D721Med (cell line): Measurements from ENCODE around the gene LDLRAD4.
"Not testable (repeated sequence)": the region's sequence is repeated elsewhere in the genome, so short reads cannot be mapped to it uniquely, and the experiment has no call there.

Experiments used
- DNase-seq: peaks from one replicate; pipeline ENCODE4 v3.0.0; 2011; ENCODE audit warnings: low spot score; ENCODE audit not compliant: insufficient read length
- FAIRE-seq: peaks from 2 replicates; lab custom pipeline; 2011; peaks lifted over from hg19 to GRCh38; lab: Jason Lieb, UNC
- CTCF ChIP-seq: IDR thresholded peaks from 2 replicates; pipeline ENCODE4 v1.5.1; 2012; ENCODE audit warnings: mild to moderate bottlenecking, control low read depth; ENCODE audit not compliant: insufficient read depth; ENCODE audit errors: missing control alignments

The LDLRAD4 gene

GRCh38 chr18:13257361-13257980 lies 38.9 kb downstream of the LDLRAD4 start:
- FAIRE-seq (no peak), DNase-seq (no peak)
- no peak for TF ChIP-seq CTCF

DNA sequence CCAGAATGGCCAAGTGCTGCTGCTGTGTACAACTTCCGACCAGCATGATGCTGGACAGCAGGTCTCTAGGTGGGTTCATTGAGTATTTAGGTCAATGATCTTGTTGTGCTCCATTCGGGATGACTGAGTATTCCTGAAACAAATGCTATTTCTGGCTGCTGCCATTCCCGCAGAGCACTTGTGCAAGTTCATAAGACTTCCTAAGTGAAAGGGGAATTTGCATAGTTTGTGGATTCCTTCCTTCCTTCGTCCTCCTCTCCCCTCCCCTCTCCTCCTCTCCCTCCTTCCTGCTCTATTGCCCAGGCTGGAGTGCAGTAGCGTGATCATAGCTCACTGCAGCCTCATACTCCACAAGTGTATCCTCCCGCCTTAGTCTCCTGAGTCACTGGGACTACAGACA lies 40.4 kb downstream of the LDLRAD4 start:
- no peak for TF ChIP-seq CTCF
- DNase-seq (no peak), FAIRE-seq (no peak)

- FAIRE-seq = no peak
- TF ChIP-seq CTCF = no peak
Measured at GRCh38 chr18:13259701-13260100, 41.1 kb downstream of the LDLRAD4 start.

GRCh38 chr18:13260197-13260934 lies 41.8 kb downstream of the LDLRAD4 start:
- no peak for TF ChIP-seq CTCF
- FAIRE-seq (no peak), DNase-seq (no peak)

More at GRCh38 chr18:13259701-13260100, 41.1 kb downstream of the LDLRAD4 start:
- no peak for DNase-seq

DNA sequence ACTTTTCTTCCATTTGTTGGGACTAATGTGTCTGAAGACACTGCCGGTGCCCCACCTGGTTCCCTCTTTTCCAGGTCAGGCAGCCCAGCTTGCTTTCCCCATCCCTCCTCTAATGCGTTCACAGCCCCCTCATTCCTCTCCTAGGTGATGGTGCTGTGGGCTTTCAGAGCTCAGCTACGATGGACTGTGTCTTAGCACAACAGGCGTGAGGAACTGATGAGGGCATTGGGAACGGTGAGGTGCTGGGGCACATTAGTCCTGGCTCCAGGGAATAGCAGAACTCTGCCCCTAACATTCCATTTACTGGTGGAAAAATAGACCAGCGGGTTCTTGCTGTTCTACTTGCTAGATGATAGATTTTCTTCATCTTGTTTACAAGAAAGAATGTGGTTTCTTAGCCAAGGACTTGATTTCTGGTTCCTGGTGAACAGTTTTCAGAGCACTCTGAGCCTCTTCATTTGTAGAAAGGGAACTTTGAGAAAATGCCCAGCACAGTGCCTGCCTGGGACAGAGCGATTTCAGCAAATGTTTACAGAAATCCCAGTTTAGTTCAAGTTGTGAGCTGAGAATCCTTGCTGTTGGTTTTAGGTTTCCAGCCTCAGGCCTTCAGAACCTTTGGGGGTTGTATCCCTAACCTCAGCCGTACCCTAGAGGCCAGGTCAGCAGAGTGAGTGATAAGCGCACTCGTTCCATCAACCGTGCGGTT lies 42.5 kb downstream of the LDLRAD4 start:
- TF ChIP-seq CTCF = no peak
- no peak for FAIRE-seq
- no peak for DNase-seq

DNA sequence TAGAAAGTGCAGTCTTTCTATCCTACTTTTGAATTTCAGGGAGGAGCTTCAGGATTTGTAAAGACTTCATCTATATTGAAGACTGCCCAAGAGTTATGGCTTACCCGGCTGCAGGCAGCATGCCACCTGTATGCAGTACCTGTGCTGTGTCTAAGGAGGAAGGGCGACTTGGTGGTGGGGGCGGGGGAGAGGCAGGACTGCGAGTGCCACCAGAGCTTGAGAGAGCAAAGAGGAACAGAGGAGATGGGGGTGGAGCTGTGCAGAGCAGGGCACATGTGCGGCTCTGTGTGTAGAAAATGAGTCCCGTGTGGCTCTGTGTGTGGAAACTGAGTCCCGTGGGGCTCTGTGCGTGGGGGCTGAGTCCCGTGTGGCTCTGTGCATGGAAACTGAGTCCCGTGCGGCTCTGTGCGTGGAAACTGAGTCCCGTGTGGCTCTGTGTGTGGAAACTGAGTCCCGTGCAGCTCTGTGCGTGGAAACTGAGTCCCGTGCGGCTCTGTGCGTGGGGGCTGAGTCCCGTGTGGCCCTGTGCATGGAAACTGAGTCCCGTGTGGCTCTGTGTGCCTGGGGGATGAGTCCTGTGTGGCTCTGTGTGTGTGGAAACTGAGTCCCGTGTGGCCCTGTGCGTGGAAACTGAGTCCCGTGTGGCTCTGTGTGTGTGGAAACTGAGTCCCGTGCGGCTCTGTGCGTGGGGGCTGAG lies 43.2 kb downstream of the LDLRAD4 start:
- FAIRE-seq = no peak
- DNase-seq = no peak
- no peak for TF ChIP-seq CTCF

DNA sequence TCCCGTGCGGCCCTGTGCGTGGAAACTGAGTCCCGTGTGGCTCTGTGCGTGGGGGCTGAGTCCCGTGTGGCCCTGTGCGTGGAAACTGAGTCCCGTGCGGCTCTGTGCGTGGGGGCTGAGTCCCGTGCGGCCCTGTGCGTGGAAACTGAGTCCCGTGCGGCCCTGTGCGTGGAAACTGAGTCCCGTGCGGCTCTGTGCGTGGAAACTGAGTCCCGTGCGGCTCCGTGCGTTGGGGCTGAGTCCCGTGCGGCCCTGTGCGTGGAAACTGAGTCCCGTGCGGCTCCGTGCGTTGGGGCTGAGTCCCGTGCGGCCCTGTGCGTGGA lies 43.8 kb downstream of the LDLRAD4 start:
- not testable (repeated sequence) for DNase-seq, FAIRE-seq
